ENCODE measurements around the gene LHPP.

- TF ChIP-seq CTCF (conservative IDR thresholded peaks at IDR 0.05; ENCODE audit: low read depth, low read length) = 0 out of 2 replicates have a peak, but pooled peaks have one; percentile 21
- no peak for TF ChIP-seq EZH2phosphoT487 (IDR thresholded peaks at IDR 0.05; ENCODE audit: borderline replicate concordance, low read length)
- no peak for TF ChIP-seq EZH2 (IDR thresholded peaks at IDR 0.05; ENCODE audit: low read length, unreplicated experiment)
Observed at GRCh38 chr10:124418726-124419501, 42.7 kb upstream of the LHPP start, which contains the start of gene OAT.
